Hematopoietic multipotent progenitor cell treated with erythropoietin and hydrocortisone succinate and interleukin-3 and kit ligand, for 17 days (in vitro differentiated cells): ENCODE results near the gene NTRK1.
A peak's percentile ranks its signal among the peaks of the same experiment; 100 is the strongest.

Experiments used
- DNase-seq: peaks from one replicate; pipeline ENCODE4 v3.0.0-alpha.2; 2015; ENCODE audit warnings: low spot score

NTRK1 gene

GRCh38 chr1:156898161-156898566 is 37.5 kb downstream of the NTRK1 start:
- DNase-seq, result peak; percentile 44

GRCh38 chr1:156898971-156899664 is 38.5 kb downstream of the NTRK1 start:
- DNase-seq, result no peak

- DNase-seq, result peak; percentile 44
Observed at GRCh38 chr1:156899956-156900718, 39.5 kb downstream of the NTRK1 start.

GRCh38 chr1:156900896-156901589 is 40.4 kb downstream of the NTRK1 start:
- DNase-seq, result no peak

GRCh38 chr1:156901590-156901900 is 40.9 kb downstream of the NTRK1 start:
- no peak for DNase-seq

- no peak for DNase-seq
Observed at GRCh38 chr1:156901966-156902915, 41.6 kb downstream of the NTRK1 start.

GRCh38 chr1:156903328-156904091 is 42.8 kb downstream of the NTRK1 start:
- no peak for DNase-seq

GRCh38 chr1:156904187-156904959 is 43.7 kb downstream of the NTRK1 start:
- no peak for DNase-seq

- no peak for DNase-seq
Observed at GRCh38 chr1:156905176-156905575, 44.5 kb downstream of the NTRK1 start.

GRCh38 chr1:156905651-156906050 is 45.0 kb downstream of the NTRK1 start:
- DNase-seq, result no peak

- DNase-seq, result no peak
Observed at GRCh38 chr1:156906206-156906906, 45.7 kb downstream of the NTRK1 start.

GRCh38 chr1:156908541-156908940 is 47.9 kb downstream of the NTRK1 start:
- DNase-seq, result no peak

GRCh38 chr1:156908955-156909354 is 48.3 kb downstream of the NTRK1 start:
- no peak for DNase-seq

GRCh38 chr1:156909671-156910070 is 49.0 kb downstream of the NTRK1 start:
- DNase-seq, result no peak

GRCh38 chr1:156910309-156910782 is 49.7 kb downstream of the NTRK1 start:
- peak; percentile 70 for DNase-seq

- no peak for DNase-seq
Observed at GRCh38 chr1:156911577-156912298, 51.1 kb downstream of the NTRK1 start.

- no peak for DNase-seq
Observed at GRCh38 chr1:156912310-156912709, 51.6 kb downstream of the NTRK1 start.

- no peak for DNase-seq
Observed at GRCh38 chr1:156912861-156913808, 52.5 kb downstream of the NTRK1 start.
